NCI-H1436 (cell line): ENCODE data around the gene SERPINA5.
"Not testable (repeated sequence)": the region's sequence is repeated elsewhere in the genome, so short reads cannot be mapped to it uniquely, and the experiment has no call there.

Experiments
- DNase-seq: peaks from one replicate; lab custom pipeline; 2025; lab: John Stamatoyannopoulos, UW

Gene SERPINA5

GRCh38 chr14:94622653-94623421 lies 41.6 kb downstream of the SERPINA5 start:
- DNase-seq = no peak

GRCh38 chr14:94623422-94623809 lies 42.2 kb downstream of the SERPINA5 start:
- no peak for DNase-seq

- no peak for DNase-seq
These were observed 42.8 kb downstream of the SERPINA5 start for GRCh38 chr14:94623856-94624499.

- DNase-seq = no peak
These were observed 43.5 kb downstream of the SERPINA5 start for GRCh38 chr14:94624537-94625352.

- no peak for DNase-seq
These were observed 44.1 kb downstream of the SERPINA5 start for GRCh38 chr14:94625353-94625635.

- no peak for DNase-seq
These were observed 47.4 kb downstream of the SERPINA5 start for GRCh38 chr14:94628578-94628977.

- DNase-seq = no peak
These were observed 49.2 kb downstream of the SERPINA5 start for GRCh38 chr14:94630396-94630795.

- no peak for DNase-seq
These were observed 49.8 kb downstream of the SERPINA5 start for GRCh38 chr14:94631050-94631449.

GRCh38 chr14:94631536-94632304 lies 50.5 kb downstream of the SERPINA5 start:
- no peak for DNase-seq

- no peak for DNase-seq
These were observed 51.0 kb downstream of the SERPINA5 start for GRCh38 chr14:94632305-94632590.

GRCh38 chr14:94633121-94633520 lies 51.9 kb downstream of the SERPINA5 start:
- no peak for DNase-seq

GRCh38 chr14:94635154-94635553 lies 53.9 kb downstream of the SERPINA5 start:
- no peak for DNase-seq

- no peak for DNase-seq
These were observed 55.7 kb downstream of the SERPINA5 start for GRCh38 chr14:94636744-94637412.

- DNase-seq = not testable (repeated sequence)
These were observed 56.6 kb downstream of the SERPINA5 start for GRCh38 chr14:94637814-94638213.

- DNase-seq = no peak
These were observed 57.1 kb downstream of the SERPINA5 start for GRCh38 chr14:94638339-94638738.

- no peak for DNase-seq
These were observed 58.0 kb downstream of the SERPINA5 start for GRCh38 chr14:94638961-94639817.

GRCh38 chr14:94640721-94641631 lies 59.8 kb downstream of the SERPINA5 start:
- no peak for DNase-seq

- DNase-seq = no peak
These were observed 60.4 kb downstream of the SERPINA5 start for GRCh38 chr14:94641632-94641955.
